ENCODE results near the gene PRSS2. TPM values are rescaled to one million over a fixed set of nuclear protein-coding genes. Genes with fewer than 3 reads are reported as not detected.

Gene PRSS2
- total RNA-seq, 1 donor from 2014 or later: 2.0 TPM

DNA sequence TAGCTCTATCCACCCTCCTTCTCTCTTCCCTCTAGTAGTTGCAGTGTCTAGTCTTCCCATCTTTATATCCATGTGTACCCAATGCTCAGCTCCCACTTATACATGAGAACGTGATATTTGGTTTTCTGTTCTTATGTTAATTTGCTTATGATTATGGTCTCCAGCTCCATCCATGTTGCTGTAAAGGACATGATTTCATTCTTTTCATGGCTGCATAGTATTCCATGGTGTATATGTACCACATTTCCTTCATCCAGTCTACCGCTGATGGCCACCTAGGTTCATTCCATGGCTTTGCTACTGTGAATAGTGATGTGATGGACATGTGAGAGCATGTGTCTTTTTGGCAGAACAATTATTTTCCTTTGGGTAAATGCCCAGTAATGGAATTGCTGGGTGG, 6.5 kb downstream of the PRSS2 start:
- H3K9me3 Mint-ChIP-seq (ENCODE audit: unreplicated experiment): no peaks in the 10 kb centered on the region
- no peak overlapping the region for H3K27ac Mint-ChIP-seq (ENCODE audit: unreplicated experiment)
- no peak for DNase-seq (ENCODE audit: low spot score)
- H3K4me1 Mint-ChIP-seq (ENCODE audit: unreplicated experiment): no peaks in the 10 kb centered on the region
- TF ChIP-seq CTCF (IDR thresholded peaks at IDR 0.05; ENCODE audit: unreplicated experiment): no peak
- H3K27me3 Mint-ChIP-seq (ENCODE audit: unreplicated experiment): peaks cover 7% of the 10 kb centered on the region
- H3K36me3 Mint-ChIP-seq (ENCODE audit: low read depth, unreplicated experiment): peaks cover 3% of the 10 kb centered on the region
- no peak overlapping the region for H3K4me3 Mint-ChIP-seq (ENCODE audit: unreplicated experiment)

DNA sequence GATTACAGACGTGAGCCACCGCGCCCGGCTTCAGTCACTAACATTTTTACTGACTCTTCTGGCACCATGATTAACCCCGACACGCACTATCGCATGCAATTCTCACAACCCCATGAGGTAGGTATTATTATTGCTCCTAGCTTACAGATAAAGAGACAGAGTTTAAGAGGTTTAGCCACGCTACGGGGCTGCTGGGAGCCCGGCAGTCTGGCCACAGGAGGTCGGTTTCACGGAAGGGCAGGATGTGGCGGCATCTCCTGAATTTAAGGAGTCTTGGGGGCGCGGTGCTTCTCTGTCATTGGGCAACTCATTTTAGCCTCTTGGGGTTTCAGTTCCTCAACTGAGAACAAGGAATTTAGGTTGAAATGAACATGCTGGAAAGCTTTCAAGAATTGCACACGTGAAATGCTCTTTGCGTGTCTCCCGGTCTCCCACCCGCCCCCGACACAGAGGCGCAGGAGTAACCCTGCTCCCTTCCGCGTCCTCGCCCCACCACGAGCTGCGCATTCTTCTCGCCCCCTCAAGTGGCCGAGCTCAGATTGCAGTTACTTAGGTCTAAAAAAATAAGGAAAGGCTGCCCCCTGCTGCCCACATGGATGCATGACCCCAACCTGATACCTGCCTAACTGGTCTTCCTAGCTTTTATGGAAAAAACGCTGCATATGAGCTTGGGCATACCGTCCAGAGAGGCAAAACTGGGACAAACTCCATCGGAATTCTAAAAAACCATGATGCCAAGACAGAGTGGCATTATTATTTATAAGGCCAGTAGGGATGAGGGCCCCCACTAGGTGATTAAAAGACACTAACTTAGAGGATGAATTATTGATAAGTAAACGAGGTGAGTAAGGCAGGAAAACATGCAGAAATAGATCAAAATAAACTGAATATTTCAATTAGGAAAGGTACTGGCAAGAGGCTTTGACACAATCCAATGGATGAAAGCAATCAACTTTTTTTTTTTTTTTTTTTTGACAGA, 12.4 kb downstream of the PRSS2 start:
- peak; percentile 99 for TF ChIP-seq CTCF (IDR thresholded peaks at IDR 0.05; ENCODE audit: unreplicated experiment)
- H3K27ac Mint-ChIP-seq (ENCODE audit: unreplicated experiment): no peak overlapping the region
- peak overlapping the region; percentile 47 for H3K4me3 Mint-ChIP-seq (ENCODE audit: unreplicated experiment)
- H3K27me3 Mint-ChIP-seq (ENCODE audit: unreplicated experiment): peaks cover 6% of the 10 kb centered on the region
- peak; percentile 89 for DNase-seq (ENCODE audit: low spot score)
- no peaks in the 10 kb centered on the region for H3K9me3 Mint-ChIP-seq (ENCODE audit: unreplicated experiment)
- H3K4me1 Mint-ChIP-seq (ENCODE audit: unreplicated experiment): no peaks in the 10 kb centered on the region
- peaks cover 2% of the 10 kb centered on the region for H3K36me3 Mint-ChIP-seq (ENCODE audit: low read depth, unreplicated experiment)

DNA sequence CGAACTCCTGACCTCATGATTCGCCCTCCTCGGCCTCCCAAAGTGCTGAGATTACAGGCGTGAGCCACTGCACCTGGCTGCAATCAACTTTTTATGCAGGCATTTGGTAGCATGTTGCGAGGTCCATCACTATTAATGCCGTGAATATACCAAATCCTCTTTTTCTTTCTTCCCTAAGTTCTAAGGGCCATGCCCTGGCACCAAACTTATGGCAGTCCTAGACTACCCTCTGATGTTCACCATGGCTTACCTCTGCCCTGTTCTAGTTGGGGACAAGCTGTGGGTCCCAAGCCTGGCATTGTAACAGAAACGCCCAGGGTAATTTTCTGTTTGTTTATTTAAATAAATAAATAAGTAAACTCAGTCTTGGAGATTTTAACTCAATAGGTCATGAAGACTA, 13.3 kb downstream of the PRSS2 start:
- Mint-ChIP-seq H3K4me3 (ENCODE audit: unreplicated experiment) (no peak overlapping the region), H3K27me3 (ENCODE audit: unreplicated experiment) (peaks cover 4% of the 10 kb centered on the region), H3K36me3 (ENCODE audit: low read depth, unreplicated experiment) (no peaks in the 10 kb centered on the region), H3K4me1 (ENCODE audit: unreplicated experiment) (no peaks in the 10 kb centered on the region), H3K9me3 (ENCODE audit: unreplicated experiment) (no peaks in the 10 kb centered on the region), H3K27ac (ENCODE audit: unreplicated experiment) (no peak overlapping the region)
- no peak for DNase-seq (ENCODE audit: low spot score)
- TF ChIP-seq CTCF (IDR thresholded peaks at IDR 0.05; ENCODE audit: unreplicated experiment): no peak

GRCh38 chr7:142784716-142785115, 13.9 kb downstream of the PRSS2 start:
- no peak for DNase-seq (ENCODE audit: low spot score)
- no peaks in the 10 kb centered on the region for H3K9me3 Mint-ChIP-seq (ENCODE audit: unreplicated experiment)
- no peaks in the 10 kb centered on the region for H3K4me1 Mint-ChIP-seq (ENCODE audit: unreplicated experiment)
- peaks cover 2% of the 10 kb centered on the region for H3K27me3 Mint-ChIP-seq (ENCODE audit: unreplicated experiment)
- no peak for TF ChIP-seq CTCF (IDR thresholded peaks at IDR 0.05; ENCODE audit: unreplicated experiment)
- H3K4me3 Mint-ChIP-seq (ENCODE audit: unreplicated experiment): no peak overlapping the region
- H3K36me3 Mint-ChIP-seq (ENCODE audit: low read depth, unreplicated experiment): no peaks in the 10 kb centered on the region
- no peak overlapping the region for H3K27ac Mint-ChIP-seq (ENCODE audit: unreplicated experiment)

- Mint-ChIP-seq H3K27ac (ENCODE audit: unreplicated experiment) (no peak overlapping the region), H3K4me1 (ENCODE audit: unreplicated experiment) (no peaks in the 10 kb centered on the region), H3K36me3 (ENCODE audit: low read depth, unreplicated experiment) (no peaks in the 10 kb centered on the region), H3K9me3 (ENCODE audit: unreplicated experiment) (no peaks in the 10 kb centered on the region), H3K4me3 (ENCODE audit: unreplicated experiment) (no peak overlapping the region), H3K27me3 (ENCODE audit: unreplicated experiment) (peaks cover 2% of the 10 kb centered on the region)
- no peak for TF ChIP-seq CTCF (IDR thresholded peaks at IDR 0.05; ENCODE audit: unreplicated experiment)
- DNase-seq (ENCODE audit: low spot score): no peak
These were observed 15.1 kb downstream of the PRSS2 start for GRCh38 chr7:142785841-142786250.
